HG03469 (cell line): ENCODE results near the gene CEP295NL.
"Not testable (repeated sequence)": the region's sequence is repeated elsewhere in the genome, so short reads cannot be mapped to it uniquely, and the experiment has no call there.

Experiments used
- ATAC-seq: cut with Tn5 transposase; IDR thresholded peaks from one replicate; pipeline ENCODE4 v1.9.1; 2021; ENCODE audit warnings: mild to moderate bottlenecking, moderate library complexity, moderate number of reproducible peaks; ENCODE audit not compliant: unreplicated experiment

Gene CEP295NL

GRCh38 chr17:78903101-78903779, at the start of gene CEP295NL:
Gene CEP295NL, minus strand, starts transcription at chr17:78903201. Its CDS starts 1,373 bp downstream, at chr17:78901828.
- no peak for ATAC-seq

- ATAC-seq = no peak
Observed at GRCh38 chr17:78952706-78953105, 49.7 kb upstream of the CEP295NL start.

GRCh38 chr17:78951967-78952551, 49.1 kb upstream of the CEP295NL start:
- no peak for ATAC-seq

- ATAC-seq = no peak
Observed at GRCh38 chr17:78950870-78951269, 47.9 kb upstream of the CEP295NL start.

- ATAC-seq = no peak
Observed at GRCh38 chr17:78947235-78948149, 44.5 kb upstream of the CEP295NL start.

- no peak for ATAC-seq
Observed at GRCh38 chr17:78946631-78947030, 43.6 kb upstream of the CEP295NL start.

DNA sequence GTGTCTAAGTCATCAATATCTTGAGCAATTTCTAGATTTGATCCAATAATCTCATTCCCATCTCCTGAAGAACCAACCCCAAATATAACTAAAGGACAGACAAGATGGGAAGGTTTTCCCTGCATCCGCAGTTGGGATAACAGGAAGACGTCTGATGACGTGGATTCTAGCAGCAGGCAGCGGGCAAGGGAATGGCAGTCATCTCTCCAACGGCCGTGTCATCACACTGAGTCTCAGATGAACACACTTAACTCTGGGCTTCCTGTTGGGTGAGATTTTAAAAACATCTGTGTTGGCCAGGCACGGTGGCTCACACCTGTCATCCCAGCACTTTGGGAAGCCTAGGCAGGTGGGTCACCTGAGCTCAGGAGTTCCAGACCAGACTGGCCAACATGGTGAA, 43.1 kb upstream of the CEP295NL start:
- ATAC-seq = no peak

DNA sequence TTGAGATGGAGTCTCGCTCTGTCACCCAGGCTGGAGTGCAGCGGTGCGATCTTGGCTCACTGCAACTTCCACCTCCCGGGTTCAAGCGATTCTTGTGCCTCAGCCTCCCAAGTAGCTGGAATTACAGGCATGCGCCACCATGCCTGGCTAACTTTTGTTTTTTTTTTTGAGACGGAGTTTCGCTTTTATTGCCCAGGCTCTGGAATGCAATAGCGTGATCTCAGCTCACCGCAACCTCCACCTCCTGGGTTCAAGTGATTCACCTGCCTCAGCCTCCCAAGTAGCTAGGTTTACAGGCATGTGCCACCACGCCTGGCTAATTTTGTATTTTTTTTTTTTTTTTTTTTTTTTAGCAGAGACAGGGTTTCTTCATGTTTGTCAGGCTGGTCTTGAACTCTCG, 42.5 kb upstream of the CEP295NL start:
- not testable (repeated sequence) for ATAC-seq

- ATAC-seq = no peak
Observed at GRCh38 chr17:78944956-78945355, 42.0 kb upstream of the CEP295NL start.

GRCh38 chr17:78944026-78944425, 41.0 kb upstream of the CEP295NL start:
- no peak for ATAC-seq

DNA sequence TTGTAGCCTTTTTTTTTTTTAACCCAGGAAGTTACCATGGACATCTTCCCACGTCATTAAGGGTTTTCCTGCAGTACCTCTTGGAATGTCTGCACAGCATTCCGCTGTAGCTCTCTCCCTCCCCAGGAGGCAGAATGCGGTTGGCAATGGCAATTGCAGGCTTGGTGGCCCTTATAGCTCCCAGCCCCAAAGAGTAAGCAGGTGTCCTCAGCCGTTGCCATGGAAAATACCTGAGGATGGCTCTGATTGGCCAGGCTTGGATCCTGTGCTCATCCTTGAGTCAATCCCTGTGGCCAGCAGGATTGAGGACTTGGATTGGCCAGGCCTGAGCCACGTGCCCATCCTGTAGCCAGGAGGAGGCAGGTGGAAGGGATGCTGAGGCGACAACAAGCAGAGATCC, 37.7 kb upstream of the CEP295NL start:
- no peak for ATAC-seq

GRCh38 chr17:78940258-78940657, 37.3 kb upstream of the CEP295NL start:
- no peak for ATAC-seq

GRCh38 chr17:78939615-78940014, 36.6 kb upstream of the CEP295NL start:
- no peak for ATAC-seq

GRCh38 chr17:78937561-78937960, 34.6 kb upstream of the CEP295NL start:
- no peak for ATAC-seq

DNA sequence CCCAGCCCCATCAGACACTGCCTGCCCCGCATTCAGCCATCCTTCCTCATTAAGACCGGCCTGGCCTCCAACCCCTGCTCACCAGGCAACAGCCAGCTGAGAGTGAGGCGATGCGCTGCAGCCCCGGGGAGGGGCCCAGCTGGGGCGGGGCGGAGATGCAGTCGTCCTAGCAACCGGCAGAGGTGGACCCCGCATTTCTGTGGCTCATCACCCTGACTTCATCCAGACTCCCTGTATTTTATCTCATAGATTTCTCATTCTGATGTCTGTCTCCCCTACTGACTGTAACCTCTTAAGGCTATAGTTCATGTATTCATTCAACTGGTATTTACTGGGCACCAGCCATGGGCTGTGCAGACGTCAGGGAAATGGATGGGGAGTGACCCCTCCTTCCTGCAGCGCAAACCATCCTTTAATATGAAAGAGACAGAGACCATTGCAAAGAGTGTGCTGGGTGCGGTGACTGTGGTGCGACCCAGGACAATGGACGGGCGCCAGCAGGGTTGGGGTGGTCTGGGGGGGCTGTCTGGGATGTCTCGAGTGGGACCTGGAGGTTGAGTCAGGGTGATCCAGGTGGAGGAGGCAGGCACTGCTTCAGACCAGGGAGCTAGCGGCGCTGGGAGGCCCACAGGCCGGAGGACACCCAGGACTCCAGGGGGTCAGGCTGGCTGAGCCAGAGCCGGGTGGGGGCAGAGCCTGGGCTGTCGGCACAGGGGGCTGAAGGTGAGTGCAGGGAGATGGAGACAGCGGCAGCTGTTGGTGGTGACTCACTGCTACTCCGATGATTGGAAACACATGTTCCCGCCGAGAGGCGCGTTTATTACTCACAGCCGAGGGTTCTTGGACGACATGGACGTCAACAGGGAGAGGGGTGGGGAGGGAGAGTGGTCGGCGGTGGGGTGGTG, 32.7 kb upstream of the CEP295NL start:
- ATAC-seq = no peak

- no peak for ATAC-seq
Observed at GRCh38 chr17:78934681-78935418, 31.8 kb upstream of the CEP295NL start.

- no peak for ATAC-seq
Observed at GRCh38 chr17:78933959-78934568, 31.1 kb upstream of the CEP295NL start.

DNA sequence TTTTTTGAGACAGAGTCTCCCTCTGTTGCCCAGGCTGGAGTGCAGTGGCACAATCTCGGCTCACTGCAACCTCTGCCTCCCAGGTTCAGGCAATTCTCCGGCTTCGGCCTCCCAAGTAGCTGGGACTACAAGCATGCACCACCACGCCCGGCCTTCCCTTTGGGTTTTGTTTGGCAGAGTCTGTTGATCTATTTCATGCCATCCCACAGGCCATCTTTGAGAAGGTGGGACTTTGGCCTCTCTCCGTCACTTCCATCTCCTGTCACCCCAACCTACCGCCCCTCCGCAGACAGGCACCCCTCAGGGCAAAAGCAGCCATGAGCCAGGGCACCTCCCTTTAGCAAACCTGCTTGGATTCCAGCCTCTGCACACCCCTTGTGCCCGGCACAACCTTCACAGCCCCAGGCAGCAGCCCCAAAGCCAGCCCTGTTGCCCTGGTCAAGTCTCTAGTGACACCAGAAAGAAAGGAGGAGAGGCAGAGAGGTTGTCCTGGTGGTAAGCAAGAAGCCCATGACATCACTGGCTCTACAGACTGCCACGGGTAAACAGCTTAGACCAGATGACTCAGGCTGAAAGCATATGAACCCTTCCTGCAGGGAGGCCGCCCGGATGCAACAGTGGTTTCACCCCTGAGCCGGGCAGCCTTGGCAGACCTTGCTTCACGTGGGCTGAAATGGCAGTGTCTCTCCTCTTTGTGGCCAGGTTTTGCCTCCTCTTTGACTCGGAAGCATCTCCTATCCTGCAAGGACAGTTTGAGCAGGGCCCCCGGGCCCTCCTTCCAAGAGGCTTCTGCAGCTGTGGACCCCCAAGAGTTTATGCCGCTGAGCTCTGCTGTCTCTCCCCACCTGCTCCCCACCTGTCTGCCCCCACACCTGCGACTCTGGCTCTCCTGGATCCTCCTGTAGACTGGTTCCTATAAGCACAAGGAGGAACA, 30.3 kb upstream of the CEP295NL start:
- ATAC-seq = no peak
